A549 treated with GW870086 at 1 μM for 4 hours (cell line): Measurements from ENCODE around the gene RAPGEF4. TPM values are rescaled to one million over a fixed set of nuclear protein-coding genes. Genes with fewer than 3 reads are reported as not detected.

Source experiments
- total RNA-seq: library from RNA; stranded (reverse); fragments of 200-300 nt; extraction: Qiagen RNA extraction; gene quantifications from 5 replicates; pipeline ENCODE4 v1.2.3, GENCODE V29; 2022; ENCODE audit warnings: low read depth

The RAPGEF4 gene
- 0.09 to 0.69 TPM (median 0.28 TPM) in 5 replicates for total RNA-seq

DNA sequence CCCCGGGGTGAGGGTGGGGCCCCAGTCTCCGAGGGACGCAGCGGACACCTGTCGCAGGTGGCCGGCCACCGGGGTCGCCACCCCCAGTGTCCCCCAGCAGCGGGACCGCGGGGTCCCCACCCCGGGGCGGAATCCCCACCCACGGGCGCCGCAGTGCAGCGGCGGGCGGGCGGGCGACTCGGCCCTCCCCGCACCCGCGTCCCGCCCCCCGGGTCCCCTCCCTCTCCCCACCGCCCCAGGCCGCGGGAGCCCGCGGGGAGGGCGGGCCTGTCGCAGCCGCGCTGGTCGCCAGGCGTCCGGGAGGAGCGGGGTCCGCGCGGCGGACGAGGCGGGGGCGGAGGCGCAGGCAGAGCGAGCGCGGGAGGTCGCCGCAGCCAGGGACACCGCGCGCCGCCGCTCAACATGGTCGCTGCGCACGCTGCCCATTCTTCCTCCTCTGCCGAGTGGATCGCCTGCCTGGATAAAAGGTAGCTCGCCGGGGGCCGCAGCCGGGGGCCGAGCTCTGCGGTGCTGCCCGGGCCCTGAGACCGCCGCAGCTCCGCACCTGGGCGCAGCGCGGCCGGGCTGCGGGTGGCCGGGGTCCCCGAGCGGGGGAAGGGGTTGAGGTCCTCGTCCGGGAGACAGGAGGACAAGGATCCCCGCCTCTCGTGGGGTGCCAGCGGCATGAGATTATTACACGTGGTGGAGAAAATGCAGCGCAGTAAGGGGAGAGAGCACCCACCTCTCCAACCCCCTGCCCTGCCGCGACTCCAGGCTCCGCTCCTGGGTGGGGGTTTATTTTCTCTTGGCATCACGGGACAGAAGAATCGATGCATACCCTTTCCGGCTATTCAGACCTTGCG is at the start of gene RAPGEF4:
Gene RAPGEF4, plus strand, starts transcription at position 264 of the 842 bp plus-strand sequence. Its CDS starts 139 bp downstream, at position 403.

DNA sequence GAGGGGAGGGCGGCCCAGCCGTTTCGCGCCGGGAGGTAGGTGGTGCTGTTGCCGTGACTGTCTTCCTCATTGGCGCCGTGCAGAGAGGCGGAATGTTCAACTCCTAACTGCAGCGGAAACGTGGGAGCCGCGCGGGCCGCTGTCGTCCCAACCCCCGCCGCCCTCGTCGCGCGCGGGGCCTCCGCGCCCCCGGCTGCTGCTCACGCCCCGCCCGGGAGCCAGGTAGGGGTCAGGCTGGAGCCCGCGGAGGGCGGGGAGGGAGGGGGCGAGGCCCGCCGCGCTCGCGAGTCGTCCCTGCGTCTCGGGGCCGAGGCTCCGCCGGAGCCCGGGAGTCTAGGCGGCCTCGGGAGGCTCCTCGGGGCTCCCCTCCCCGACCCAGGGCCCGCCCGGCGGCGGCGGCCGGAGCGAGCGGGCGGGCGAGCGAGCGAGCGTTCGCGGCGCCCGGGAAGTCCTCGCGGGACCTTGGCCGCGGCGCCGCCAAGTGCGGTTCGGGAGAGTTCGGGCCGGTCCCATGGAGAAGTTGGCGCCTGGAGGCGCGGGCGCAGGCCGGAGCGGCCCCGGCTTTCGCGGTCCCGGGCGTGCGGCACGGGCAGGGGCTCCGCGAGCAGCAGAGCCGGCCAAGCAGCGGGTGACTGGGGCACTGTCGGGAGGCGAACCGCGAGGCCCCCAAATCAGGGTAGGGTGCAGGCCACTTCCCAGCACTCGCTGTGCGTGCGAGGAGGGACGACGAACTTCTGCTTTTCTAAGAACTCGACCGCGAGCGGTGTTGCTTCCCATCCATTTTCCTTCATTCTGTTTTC is 340.3 kb downstream of the RAPGEF4 start, which contains the start of gene MAP3K20:
Gene MAP3K20, plus strand, starts transcription at position 66 of the 800 bp plus-strand sequence. CDS start 15,186 bp downstream, outside the sequence.

Other genes with a start within 250 kb of the RAPGEF4 start
- 2.7 to 4.9 TPM (median 4.3 TPM) in 5 replicates for gene PDK1, start 179.8 kb upstream of the RAPGEF4 start, total RNA-seq